Stimulated activated CD8-positive, alpha-beta memory T cell treated with anti-CD3 and anti-CD28 coated beads, Interleukin-4, amount 100 ng/mL, for 1 hour (primary cell): ENCODE data around the gene CPED1.

ENCODE experiments used
- DNase-seq, 2 donors: peaks; one replicate each; pipeline ENCODE4 v3.0.0-alpha.2; 2020; ENCODE audit warnings: low read depth in 2 of 2, low spot score in 1 of 2

The CPED1 gene

DNA sequence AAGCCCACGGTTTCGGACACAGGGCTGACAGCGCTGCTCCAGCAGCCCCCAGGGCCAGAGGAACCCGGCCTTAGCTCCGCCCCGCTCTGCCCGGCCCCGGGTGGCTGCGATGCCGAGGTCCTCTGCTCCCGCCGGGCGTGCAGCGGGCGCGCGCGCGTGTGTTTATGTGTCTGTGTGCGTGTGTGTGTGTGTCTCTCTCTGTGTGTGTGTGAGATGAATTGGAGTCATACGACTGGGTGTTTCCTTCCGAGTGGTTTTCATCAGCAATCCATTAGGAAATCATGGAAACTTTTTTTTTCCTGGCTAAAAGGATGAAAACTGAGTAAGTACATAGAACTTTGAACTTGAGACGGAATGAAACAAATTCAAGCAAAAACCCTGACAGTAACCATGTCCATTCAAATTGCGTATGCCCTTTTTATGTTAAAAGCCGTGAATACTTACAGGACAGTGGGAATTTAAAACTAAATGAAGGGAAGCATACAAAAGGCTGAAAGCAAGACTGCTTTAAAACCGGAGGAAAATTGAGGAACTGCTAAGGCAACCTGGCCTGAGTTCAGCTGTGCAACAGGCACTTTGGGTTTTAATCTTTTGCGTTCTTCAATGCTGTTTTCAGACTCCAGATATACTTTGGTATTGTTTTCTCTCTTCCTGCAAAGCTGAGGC, at the start of gene CPED1:
Gene CPED1 (plus strand): TSS at position 121 of the 666 bp plus-strand sequence. CDS start 911 bp downstream, outside the sequence.
- DNase-seq = no peak

DNA sequence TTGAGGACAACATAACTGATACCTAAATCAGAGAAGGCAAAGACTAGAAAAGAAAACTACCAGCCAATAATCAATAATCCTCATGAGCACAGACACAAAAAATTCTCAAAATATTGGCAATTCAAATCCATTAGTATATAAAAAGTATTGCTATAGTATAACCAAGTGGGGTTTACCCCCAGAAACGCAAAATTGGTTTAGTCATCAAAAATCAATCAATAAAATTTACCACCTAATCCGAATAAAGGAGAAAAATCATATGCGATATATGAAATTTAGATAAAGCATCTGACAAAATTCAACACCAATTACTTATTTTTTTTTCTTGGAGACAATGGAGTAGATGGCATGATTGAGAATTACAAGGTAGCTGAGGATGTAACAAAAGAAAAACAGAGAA, 49.2 kb upstream of the CPED1 start:
- DNase-seq = no peak

DNA sequence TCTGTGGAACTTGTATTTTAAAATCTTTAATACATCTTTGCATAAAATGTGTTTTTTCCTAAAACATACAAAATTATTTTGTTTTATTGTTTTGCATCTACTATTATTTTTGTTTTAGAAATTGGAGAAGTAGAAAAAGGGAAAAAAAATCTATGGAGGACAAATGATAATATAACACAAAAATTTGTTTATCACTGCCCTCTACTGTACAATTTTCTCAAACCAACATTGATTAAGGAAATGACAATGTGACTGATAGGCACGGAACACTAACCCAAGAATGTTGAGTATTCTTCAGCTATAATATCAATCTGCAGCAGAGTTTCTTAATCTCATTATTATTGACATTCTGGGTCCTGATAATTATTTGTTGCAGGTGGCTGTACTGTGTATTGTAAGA, 47.4 kb upstream of the CPED1 start:
- DNase-seq = no peak

DNA sequence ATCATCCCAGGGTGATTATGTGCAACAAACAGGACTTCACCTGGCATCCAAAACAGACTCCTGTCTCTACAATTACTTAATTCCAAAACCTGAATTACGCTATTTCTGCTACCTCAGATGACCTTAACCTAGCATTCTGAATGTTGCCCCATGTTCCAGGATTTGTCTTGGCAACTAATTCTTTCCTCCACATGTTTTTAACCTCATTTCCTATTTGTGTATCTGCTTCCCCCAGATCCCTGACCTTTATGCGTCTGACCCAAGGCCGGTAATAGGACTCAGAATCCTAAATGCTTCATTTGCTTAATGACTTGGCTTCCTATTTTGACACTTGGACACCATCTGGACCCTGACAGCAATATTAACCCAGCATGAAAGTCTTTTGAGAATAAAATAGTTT, 46.7 kb upstream of the CPED1 start:
- DNase-seq = no peak

DNA sequence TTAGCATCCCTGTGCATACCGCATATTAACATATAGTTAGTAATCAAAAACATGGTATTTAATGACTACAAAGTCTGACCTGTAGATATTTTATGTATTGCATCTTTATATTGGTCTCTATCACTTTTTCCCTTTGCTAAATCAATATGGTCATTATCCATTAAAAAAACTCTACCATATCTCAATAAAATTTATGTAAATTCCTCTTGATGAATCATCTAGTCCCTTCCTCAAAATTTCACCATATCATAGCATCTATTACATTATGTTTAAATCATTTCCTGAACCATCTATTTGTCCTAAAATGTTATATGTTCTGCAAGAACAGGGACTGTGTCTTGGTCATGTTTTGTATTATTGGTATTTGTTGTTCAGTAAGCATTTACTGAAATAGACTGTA, 45.6 kb upstream of the CPED1 start:
- DNase-seq = no peak

DNA sequence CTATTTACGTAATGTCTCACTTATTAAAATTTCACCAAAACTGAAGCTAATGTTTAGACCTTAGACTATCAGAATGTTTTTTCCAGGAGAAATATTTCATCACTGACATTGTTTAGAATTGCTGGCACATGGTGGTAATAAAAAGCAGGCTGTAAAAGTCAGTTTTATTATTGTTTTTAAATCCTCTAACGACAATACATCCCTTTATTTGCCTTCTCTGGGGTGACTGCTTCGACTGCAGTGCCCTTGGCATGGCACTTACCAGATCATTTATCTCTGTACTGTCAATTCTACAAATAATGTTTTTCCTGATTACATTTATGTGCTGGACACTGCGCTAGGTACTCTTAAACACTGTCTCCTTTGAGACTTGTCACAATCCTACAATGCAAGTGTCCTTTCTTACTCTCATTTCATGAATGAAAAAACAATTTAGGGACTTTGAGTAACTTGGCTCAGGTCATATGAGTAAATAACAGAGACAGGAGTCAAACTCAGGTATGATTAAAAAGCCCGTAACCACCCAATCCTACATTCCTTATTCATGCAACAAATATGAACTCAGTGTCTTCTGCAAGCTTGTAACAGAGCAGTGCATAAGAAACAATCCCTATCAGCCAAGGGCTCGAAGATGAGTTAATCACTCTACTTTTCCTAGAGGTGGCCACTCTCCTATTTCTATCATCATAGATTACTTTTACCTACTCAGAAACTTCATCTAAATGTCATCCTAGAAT, 43.5 kb upstream of the CPED1 start:
- no peak for DNase-seq

DNA sequence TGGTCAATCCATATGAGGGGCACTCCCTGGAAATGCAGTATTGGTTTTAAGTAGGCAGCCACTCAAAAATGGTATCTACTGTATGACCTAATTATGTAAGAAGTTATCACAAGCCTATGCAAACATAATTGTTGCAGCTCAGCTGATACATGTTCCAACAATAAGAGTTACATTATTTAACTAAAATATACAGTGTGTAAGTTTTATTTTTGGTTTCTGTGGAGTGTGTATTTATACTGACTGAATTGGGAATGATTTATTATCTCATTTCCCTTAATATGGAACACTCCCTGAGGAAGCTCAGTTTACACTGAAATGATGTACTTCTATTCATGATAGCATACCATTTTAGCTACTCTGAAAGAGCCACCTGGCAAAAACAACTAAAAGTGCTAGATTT, 40.5 kb upstream of the CPED1 start:
- DNase-seq = no peak

DNA sequence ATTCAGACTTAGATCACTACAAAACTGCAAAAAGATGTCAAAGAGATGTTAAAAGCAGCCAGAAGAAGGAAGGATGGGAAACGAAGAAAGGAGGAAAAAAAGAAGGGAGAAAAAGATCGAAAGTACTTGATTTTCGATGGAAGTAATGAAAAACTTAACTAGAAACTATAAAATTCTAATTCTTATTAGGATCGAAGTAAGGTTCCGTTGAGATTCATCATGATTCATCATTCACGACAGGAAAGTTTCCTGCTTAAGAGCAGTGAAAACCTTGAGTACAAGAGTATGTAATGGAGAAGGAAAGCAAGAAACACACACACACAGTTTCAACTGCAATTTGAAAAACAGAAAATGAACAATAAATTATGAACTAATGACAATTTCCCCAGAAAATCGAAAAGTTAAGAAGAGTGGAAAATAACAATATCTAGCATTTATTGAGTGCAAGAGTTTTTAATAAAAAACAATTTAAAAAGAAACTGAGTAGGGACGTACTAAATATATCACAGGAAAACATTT, 39.1 kb upstream of the CPED1 start:
- DNase-seq = no peak

DNA sequence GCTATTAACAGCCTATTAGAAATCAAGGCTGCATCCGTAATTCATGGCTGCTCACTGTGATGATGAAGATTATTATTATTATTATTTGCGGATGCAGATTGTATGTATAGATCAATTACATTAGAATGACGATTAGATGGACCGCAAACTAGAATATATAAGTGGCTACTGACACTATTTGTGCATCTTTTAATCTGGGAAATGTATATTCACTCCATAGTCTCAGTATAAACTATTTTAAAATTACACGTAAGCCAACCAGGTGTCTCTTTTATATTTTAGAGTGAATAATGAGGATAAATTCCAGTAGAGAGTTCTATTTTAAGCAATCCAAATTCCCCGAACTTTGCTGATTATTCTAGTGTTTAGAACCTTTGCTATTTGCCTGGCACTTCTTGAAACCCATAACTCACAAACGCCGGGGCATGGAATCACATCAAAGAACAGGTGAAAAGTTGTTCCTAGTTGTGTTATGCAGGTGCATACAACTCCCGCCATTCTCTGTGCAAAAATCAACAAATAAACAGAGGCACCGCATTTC, 38.4 kb upstream of the CPED1 start:
- DNase-seq = no peak

DNA sequence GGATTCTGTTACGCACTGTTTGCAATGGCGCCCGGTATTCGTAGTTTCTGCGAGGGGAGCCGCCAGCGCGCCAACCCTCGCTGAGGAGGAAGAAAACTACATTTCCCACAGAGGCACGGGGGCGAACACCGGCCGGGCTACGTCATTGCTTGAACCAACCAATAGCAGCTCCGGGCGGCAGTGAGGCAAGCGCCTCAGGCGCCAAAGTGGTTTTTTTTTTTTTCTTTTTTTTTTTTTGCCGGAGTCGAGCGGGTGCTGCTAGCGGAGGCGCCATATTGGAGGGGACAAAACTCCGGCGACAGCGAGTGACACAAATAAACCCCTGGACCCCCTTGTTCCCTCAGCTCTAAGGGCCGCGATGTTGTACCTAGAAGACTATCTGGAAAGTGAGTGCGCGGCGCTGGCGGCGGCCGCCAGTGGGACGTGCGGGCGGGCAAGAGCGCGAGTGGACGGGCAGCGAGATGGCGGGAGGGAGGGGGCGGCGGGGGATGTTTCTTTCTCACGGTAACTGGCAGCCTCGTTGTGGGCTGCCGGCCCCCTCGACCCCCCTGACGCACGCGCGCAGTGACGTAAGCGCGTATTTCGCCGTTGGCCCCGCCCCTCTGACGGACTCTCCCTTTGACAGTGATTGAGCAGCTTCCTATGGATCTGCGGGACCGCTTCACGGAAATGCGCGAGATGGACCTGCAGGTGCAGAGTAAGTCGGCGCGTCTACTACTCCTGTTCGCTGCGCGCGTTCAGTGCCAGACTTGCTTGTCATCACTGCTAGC, 37.8 kb upstream of the CPED1 start, which contains the start of gene ING3:
Gene ING3 (plus strand): TSS at position 239 of the 770 bp plus-strand sequence. CDS start 120 bp downstream, at position 359.
- DNase-seq = peak; percentile 96 to 97

DNA sequence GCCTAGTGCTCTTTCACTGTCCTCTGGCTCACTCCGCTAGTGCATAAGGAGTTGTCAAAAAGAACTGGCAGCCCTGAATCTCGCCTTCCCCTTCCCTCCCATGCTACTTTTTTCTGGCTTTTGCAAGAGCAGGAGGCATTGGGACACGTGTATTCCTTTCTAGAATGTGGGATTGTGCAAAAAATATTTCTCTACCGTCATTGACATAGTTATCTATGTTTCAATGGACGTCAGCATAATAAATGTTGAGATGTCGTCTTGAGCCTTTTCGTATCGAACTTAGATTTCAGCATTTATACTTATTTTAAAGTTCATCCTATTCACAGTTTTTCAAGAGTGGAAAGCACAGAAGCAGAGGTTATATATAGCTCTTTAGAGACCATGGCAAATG, 37.2 kb upstream of the CPED1 start:
- no peak for DNase-seq

DNA sequence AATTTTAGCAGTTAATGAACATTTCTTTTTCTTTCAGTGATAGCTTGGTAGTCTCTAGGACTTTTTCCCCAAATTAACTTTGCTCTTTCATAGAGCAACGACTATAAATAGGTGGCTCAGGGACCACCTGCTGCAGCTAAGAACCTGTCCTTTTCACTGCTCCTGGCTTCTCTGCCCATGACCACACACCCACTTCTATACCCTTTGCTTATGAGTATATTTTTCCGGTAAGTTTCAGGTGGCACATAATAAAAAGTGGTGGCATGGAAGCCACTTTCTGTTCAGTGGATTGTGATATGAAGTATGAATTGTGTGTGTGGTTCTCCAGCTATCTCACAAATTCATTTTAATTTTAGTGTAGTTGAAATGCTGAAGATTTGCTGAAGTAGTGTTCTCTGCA, 36.7 kb upstream of the CPED1 start:
- no peak for DNase-seq

DNA sequence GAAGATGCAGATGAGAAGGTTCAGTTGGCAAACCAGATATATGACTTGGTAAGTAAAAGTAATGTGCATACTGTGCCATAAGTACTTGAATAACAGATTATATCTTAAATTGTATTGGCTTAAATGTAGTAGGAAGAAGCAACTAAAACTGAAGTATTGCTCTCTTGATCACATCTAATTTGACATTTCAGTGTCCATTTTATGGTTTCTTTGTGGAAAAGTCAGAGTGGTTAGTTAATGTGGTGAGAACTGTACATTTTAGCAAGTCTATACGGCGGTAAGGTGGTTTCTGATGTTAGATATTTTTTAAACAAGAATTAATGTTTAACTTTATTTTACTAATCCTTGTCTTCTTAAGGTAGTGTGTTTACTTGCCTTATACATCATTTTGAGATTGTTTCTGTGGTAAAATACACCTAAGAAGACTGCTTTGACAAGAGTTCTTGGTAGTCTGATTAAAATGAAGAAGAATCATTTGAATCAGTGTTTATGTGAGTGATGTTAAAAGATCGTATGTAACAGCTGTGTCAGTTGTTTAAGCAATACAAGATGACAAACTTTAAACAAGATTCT, 32.8 kb upstream of the CPED1 start:
- DNase-seq = no peak

DNA sequence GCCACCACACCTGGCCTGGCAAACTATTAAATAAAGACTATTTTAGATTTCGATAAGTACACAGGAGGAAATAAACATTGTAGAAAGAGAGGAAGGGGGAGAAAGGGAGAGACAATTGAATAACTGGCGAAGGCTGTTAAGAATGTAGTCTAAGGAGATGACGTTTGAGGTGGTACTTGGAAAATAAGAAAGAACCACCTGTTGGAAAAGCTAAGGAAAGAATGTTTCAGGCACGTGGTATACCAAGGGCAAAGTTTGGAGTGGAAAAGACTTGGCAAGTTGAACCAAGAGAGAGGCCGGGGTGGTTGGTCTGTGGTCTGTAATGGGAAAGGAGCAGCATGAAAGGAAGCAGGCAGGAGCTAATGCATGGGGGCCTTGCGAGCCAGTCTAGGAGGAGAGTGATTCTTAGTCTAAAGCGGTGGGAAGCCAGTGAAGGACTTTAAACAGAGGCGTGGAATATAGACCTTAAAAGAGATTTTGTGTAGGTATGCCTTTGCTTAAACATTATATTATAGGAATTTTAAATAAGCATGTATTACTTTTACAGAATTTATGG, 28.5 kb upstream of the CPED1 start:
- no peak for DNase-seq

DNA sequence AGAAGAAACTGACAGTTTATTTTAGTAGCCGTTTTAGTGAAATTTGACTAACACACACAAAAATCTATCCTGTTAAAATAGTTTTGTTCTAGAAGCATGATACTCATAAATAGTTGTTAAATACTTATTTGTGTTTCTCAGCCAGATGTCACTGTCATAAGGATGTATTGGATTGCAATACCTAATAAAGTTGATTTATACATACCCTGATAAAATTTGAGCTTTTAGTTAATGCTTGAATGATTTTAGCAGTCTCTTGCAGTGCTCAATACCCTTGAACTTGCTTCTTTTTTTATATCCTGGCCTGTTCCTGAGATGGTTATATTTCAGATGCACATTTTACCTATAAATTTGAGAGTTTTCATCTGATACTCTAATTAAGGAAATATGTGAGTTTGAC, 27.8 kb upstream of the CPED1 start:
- DNase-seq = no peak

DNA sequence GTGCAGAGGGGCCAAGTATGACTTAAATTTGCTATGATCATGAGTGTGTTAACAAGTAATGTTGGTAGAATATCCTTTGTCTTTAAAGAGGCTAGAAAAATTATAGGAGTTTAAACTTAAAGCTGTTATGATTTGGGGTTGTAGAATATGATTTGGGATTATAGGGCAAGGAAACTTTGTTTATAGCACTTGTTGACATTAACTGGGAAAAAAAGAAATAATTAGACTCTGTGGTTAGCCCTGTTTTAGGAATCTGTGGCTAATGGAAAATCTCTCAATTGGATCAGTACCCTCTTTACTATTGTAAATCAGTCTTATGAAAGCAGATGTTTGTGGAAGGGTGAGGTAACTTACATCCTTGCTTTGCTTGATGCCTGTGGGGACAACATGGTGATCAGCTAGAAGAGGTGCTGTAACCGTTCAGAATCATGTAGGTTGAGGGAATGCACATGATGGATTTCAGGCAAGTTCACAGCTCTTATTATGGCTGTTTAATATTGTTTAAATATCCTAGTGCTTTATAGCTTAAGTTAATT, 26.8 kb upstream of the CPED1 start:
- DNase-seq = no peak

DNA sequence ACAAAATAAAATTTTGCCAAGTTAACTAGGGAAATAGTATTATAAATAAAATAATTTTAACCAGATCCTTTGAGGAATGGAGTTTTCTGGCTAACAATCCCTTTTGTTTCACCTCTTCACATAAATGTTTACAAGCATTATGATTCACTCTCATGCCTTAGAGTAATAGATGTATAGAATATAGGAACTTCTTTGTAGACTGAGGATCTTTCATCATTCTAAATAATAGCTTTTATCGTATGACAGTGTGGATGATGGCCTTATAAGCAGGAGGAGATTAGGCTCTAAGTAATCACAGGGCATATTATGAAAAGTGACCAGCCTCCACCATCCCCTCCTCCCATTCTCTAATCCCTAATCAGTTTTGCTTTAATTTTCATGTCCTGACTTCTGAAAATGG, 24.4 kb upstream of the CPED1 start:
- DNase-seq = no peak

DNA sequence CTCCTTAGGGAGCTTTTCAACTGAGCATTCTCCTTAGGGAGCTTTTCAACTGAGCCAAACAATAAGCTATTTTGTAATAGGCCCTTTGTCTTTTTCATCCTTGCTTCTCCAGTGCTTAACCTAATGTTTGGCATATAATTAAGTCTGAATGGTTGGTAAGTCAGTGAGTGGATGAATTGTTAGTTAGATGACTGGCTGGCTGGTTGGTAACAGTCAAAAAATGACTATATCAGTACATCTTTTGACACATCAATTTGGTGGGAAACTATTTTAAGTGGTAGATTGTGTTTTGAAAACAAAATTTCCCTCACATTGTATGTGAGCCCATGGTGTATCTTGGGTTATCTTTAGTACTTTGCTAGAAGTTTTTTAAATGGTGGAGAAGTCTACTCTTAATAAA, 21.6 kb upstream of the CPED1 start:
- no peak for DNase-seq

DNA sequence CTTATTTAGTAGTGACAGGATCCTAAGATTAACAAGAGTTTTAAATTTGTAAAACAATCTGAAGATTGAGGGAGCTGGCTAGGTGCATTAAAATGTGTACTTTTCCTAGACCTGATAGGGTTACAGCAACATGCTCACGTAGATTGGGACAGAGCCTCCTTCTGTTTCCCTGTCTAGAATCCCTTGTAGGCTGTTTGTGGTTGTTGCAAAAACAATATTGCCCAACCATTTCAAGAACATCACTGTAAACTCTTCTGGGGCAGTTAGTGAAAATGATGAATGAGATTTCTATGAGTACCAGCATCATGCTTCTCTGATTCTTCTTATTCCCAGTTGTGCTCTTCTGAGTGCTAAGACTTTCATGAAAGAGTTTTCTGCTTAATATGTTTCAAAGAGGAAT, 14.7 kb upstream of the CPED1 start:
- DNase-seq = no peak

DNA sequence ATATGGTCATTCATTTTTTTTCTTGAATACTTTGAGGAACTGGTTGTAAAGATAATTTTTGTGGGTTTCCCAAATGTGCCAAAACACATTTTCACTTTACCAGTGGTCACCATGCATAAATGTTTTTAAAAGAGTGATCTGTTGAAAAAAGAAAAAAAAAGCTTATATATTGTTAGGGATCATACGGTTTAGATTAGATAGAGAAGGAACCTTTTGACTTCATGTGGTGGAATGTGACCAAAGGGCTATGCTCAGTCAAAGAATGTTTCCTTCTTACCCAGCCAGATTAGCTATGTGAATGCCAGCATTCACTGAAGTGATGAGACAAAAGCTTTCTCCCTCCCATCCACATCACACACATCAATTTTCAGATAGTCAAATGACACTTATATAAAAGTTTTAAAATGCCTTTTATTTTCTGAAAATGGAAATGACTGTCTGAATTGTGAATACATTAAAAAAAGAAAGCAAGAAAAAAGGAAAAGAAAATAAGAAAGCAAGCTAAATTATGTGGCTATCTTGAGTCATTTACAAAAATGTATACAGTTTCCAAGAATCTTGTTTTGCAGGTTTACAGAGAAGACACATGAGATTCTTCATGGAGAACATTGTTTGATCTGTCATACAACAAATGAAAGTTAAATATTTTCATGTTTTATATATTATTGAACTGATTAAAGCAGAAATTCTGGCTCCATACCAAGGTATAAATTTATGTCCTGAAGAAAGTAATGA, 8.6 kb upstream of the CPED1 start:
- DNase-seq = no peak
